Effector memory CD4-positive, alpha-beta T cell (primary cell): ENCODE measurements around the gene DOK1.

Experiments
- DNase-seq, 3 donors: peaks; one replicate each; pipeline ENCODE4 v3.0.0-alpha.2; 2020
- H3K27ac ChIP-seq: 2 replicates; pipeline ENCODE4 v1.7.0; 2013; ENCODE audit warnings: mild to moderate bottlenecking, low read length, moderate library complexity; ENCODE audit not compliant: insufficient read depth, poor library complexity, severe bottlenecking
- H3K27me3 ChIP-seq: replicated peaks from 2 replicates; pipeline ENCODE4 v1.7.0; 2013; ENCODE audit warnings: mild to moderate bottlenecking, low read length; ENCODE audit not compliant: insufficient read depth, control insufficient read depth, poor library complexity, severe bottlenecking
- H3K36me3 ChIP-seq: 2 replicates; pipeline ENCODE4 v1.7.0; 2013; ENCODE audit warnings: mild to moderate bottlenecking, low read length, moderate library complexity; ENCODE audit not compliant: control insufficient read depth, insufficient read depth
- H3K4me1 ChIP-seq: 2 replicates; pipeline ENCODE4 v1.7.0; 2013; ENCODE audit warnings: low read length, mild to moderate bottlenecking; ENCODE audit not compliant: control insufficient read depth, insufficient read depth, poor library complexity, severe bottlenecking
- H3K4me3 ChIP-seq: 2 replicates; pipeline ENCODE4 v1.7.0; 2013; ENCODE audit warnings: low read length, low read depth, mild to moderate bottlenecking; ENCODE audit not compliant: insufficient read depth, poor library complexity, severe bottlenecking
- H3K9me3 ChIP-seq: 2 replicates; pipeline ENCODE4 v1.7.0; 2013; ENCODE audit warnings: mild to moderate bottlenecking, low read length, moderate library complexity; ENCODE audit not compliant: control insufficient read depth

The DOK1 gene

GRCh38 chr2:74513605-74514367, 40.7 kb upstream of the DOK1 start:
- H3K4me3 ChIP-seq: peak overlapping the region; percentile 58

GRCh38 chr2:74514368-74515270, 39.9 kb upstream of the DOK1 start, which contains the start of gene TLX2:
Gene TLX2, plus strand, starts transcription at chr2:74514450. Its CDS starts 357 bp downstream, at chr2:74514807.
- H3K36me3 ChIP-seq: no peaks in the 10 kb centered on the region
- peaks cover 55% of the 10 kb centered on the region for H3K27me3 ChIP-seq
- peak within 1 kb of the TSS; percentile 58 for H3K4me3 ChIP-seq
- no peaks in the 10 kb centered on the region for H3K9me3 ChIP-seq
- peaks cover 36% of the 10 kb centered on the region for H3K4me1 ChIP-seq
- no peak for DNase-seq
- no peak within 1 kb of the TSS for H3K27ac ChIP-seq

More at GRCh38 chr2:74513605-74514367, 40.7 kb upstream of the DOK1 start:
- Histone ChIP-seq H3K27ac (no peak overlapping the region), H3K4me1 (peaks cover 36% of the 10 kb centered on the region), H3K27me3 (peaks cover 47% of the 10 kb centered on the region), H3K9me3 (no peaks in the 10 kb centered on the region), H3K36me3 (no peaks in the 10 kb centered on the region)
- no peak for DNase-seq

- H3K27ac ChIP-seq: no peak overlapping the region
- no peak for DNase-seq
- H3K9me3 ChIP-seq: no peaks in the 10 kb centered on the region
- H3K4me3 ChIP-seq: peak overlapping the region; percentile 58
- H3K4me1 ChIP-seq: peaks cover 36% of the 10 kb centered on the region
- no peaks in the 10 kb centered on the region for H3K36me3 ChIP-seq
- H3K27me3 ChIP-seq: peaks cover 58% of the 10 kb centered on the region
Observed at GRCh38 chr2:74515271-74515980, 39.1 kb upstream of the DOK1 start.

GRCh38 chr2:74515981-74516633, 38.4 kb upstream of the DOK1 start:
- peak; percentile 41 to 60 (median 58) for DNase-seq
- H3K4me3 ChIP-seq: peak overlapping the region; percentile 58

GRCh38 chr2:74516650-74517049, 37.9 kb upstream of the DOK1 start:
- Histone ChIP-seq H3K9me3 (no peaks in the 10 kb centered on the region), H3K4me1 (peaks cover 36% of the 10 kb centered on the region), H3K27ac (no peak overlapping the region), H3K36me3 (no peaks in the 10 kb centered on the region), H3K4me3 (peak overlapping the region; percentile 58), H3K27me3 (peaks cover 58% of the 10 kb centered on the region)
- DNase-seq: no peak

More at GRCh38 chr2:74515981-74516633, 38.4 kb upstream of the DOK1 start:
- Histone ChIP-seq H3K36me3 (no peaks in the 10 kb centered on the region), H3K4me1 (peaks cover 36% of the 10 kb centered on the region), H3K27ac (no peak overlapping the region), H3K27me3 (peaks cover 58% of the 10 kb centered on the region), H3K9me3 (no peaks in the 10 kb centered on the region)

- H3K9me3 ChIP-seq: no peaks in the 10 kb centered on the region
- no peak overlapping the region for H3K27ac ChIP-seq
- no peak for DNase-seq
- H3K4me3 ChIP-seq: no peak overlapping the region
- H3K36me3 ChIP-seq: peaks cover 14% of the 10 kb centered on the region
- H3K4me1 ChIP-seq: no peaks in the 10 kb centered on the region
- peaks cover 22% of the 10 kb centered on the region for H3K27me3 ChIP-seq
Observed at GRCh38 chr2:74522516-74522915, 32.0 kb upstream of the DOK1 start.

GRCh38 chr2:74524005-74524404, 30.5 kb upstream of the DOK1 start:
- DNase-seq: no peak
- Histone ChIP-seq H3K27ac (no peak overlapping the region), H3K27me3 (peaks cover 9% of the 10 kb centered on the region)

GRCh38 chr2:74524955-74525716, 29.4 kb upstream of the DOK1 start:
- Histone ChIP-seq H3K9me3 (no peaks in the 10 kb centered on the region), H3K4me3 (no peak overlapping the region), H3K36me3 (peaks cover 21% of the 10 kb centered on the region), H3K27me3 (no peaks in the 10 kb centered on the region), H3K4me1 (peaks cover 11% of the 10 kb centered on the region), H3K27ac (no peak overlapping the region)
- DNase-seq: no peak

More at GRCh38 chr2:74524005-74524404, 30.5 kb upstream of the DOK1 start:
- no peak overlapping the region for H3K4me3 ChIP-seq
- peaks cover 8% of the 10 kb centered on the region for H3K4me1 ChIP-seq
- no peaks in the 10 kb centered on the region for H3K9me3 ChIP-seq
- H3K36me3 ChIP-seq: peaks cover 21% of the 10 kb centered on the region
